ENCODE measurements around the gene ASB5.

- TF ChIP-seq POLR2AphosphoS5 (IDR thresholded peaks at IDR 0.05), result no peak
- TF ChIP-seq CTCF (IDR thresholded peaks at IDR 0.05), result no peak
- TF ChIP-seq POLR2A (IDR thresholded peaks at IDR 0.05), result no peak
Measured at GRCh38 chr4:176242764-176243347, 26.2 kb downstream of the ASB5 start.

Data from prostate gland (tissue), 2 donors.